Thyroid gland (tissue), 4 donors: Measurements from ENCODE around the gene FAM83F. TPM values are rescaled to one million over a fixed set of nuclear protein-coding genes. Genes with fewer than 3 reads are reported as not detected.
A peak's percentile ranks its signal among the peaks of the same experiment; 100 is the strongest.

Experiments
- DNase-seq, 2 donors: peaks; one replicate each; pipeline ENCODE4 v3.0.0-alpha.2; 2019
- H3K27ac ChIP-seq, 3 donors: fragments of 200-600 bp; sonication (generic); 1 replicate in 2 of 3; 2 replicates in 1 of 3; pipeline ENCODE4 v1.5.1; 2016 to 2019; ENCODE audit warnings: mild to moderate bottlenecking in 1 of 3, moderate library complexity in 1 of 3
- H3K27me3 ChIP-seq: fragments of 200-600 bp; sonication (generic); one replicate; pipeline ENCODE4 v1.5.1; 2019
- H3K36me3 ChIP-seq, 2 donors: fragments of 200-600 bp; sonication (generic); one replicate each; pipeline ENCODE4 v1.5.1; 2016 to 2019
- H3K4me1 ChIP-seq, 2 donors: fragments of 200-600 bp; sonication (generic); one replicate each; pipeline ENCODE4 v1.5.1; 2017 to 2019
- H3K4me3 ChIP-seq, 3 donors: fragments of 200-600 bp; sonication (generic); replicated peaks in 1 of 3; 1 replicate in 2 of 3; 2 replicates in 1 of 3; pipeline ENCODE4 v1.5.1; 2016; ENCODE audit warnings: mild to moderate bottlenecking in 1 of 3
- H3K9me3 ChIP-seq: fragments of 200-600 bp; sonication (generic); one replicate; pipeline ENCODE4 v1.5.1; 2017
- POLR2A ChIP-seq, 2 donors: fragments of 450-650 bp; IDR thresholded peaks; one replicate each; pipeline ENCODE4 v1.6.1; 2017; ENCODE audit warnings: antibody characterized with exemption in 2 of 2, mild to moderate bottlenecking in 2 of 2, moderate library complexity in 1 of 2
- WGBS, 2 donors: methylation state at CpG; one replicate each; pipeline ENCODE4 v1.1.5; 2017; 5-methylcytosine and 5-hydroxymethylcytosine counted together
- intact Hi-C: fragments of 100-400 bp; cut with DNase I; formaldehyde crosslinking; loops from one replicate; pipeline ENCODE4 v1.15.1; 2023
- total RNA-seq, 4 donors: library from RNA; depleted of rRNA; stranded (reverse); fragments of >200 nt; gene quantifications; one replicate each; pipeline ENCODE4 v1.2.3, GENCODE V29; 2016
- TF ChIP-seq, protein P1 (sequence below), 6 experiments: fragments of 200-600 bp in 3 of 6; fragments of 450-650 bp in 3 of 6; sonication (generic) in 3 of 6; IDR thresholded peaks; one replicate each; pipeline ENCODE4 v1.5.1; 2016 to 2019; ENCODE audit warnings: antibody characterized with exemption in 6 of 6, mild to moderate bottlenecking in 2 of 6, inconsistent platforms in 1 of 6, moderate library complexity in 1 of 6

Gene FAM83F
- total RNA-seq, 4 donors from 2014 or later, result 19.2 to 35.6 (median 26.1) TPM

- peaks cover 4 to 10% of the 10 kb centered on the region in 2 donors for H3K4me1 ChIP-seq
- WGBS, 2 donors, result 31 to 40% methylated on average over 3 to 5 of the region's 5 CpGs
- no peak for TF ChIP-seq POLR2A (IDR thresholded peaks at IDR 0.05)
- TF ChIP-seq, protein P1, sequence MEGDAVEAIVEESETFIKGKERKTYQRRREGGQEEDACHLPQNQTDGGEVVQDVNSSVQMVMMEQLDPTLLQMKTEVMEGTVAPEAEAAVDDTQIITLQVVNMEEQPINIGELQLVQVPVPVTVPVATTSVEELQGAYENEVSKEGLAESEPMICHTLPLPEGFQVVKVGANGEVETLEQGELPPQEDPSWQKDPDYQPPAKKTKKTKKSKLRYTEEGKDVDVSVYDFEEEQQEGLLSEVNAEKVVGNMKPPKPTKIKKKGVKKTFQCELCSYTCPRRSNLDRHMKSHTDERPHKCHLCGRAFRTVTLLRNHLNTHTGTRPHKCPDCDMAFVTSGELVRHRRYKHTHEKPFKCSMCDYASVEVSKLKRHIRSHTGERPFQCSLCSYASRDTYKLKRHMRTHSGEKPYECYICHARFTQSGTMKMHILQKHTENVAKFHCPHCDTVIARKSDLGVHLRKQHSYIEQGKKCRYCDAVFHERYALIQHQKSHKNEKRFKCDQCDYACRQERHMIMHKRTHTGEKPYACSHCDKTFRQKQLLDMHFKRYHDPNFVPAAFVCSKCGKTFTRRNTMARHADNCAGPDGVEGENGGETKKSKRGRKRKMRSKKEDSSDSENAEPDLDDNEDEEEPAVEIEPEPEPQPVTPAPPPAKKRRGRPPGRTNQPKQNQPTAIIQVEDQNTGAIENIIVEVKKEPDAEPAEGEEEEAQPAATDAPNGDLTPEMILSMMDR (IDR thresholded peaks at IDR 0.05), result no peak
- intact Hi-C loops, result no loop called here
- no peaks in the 10 kb centered on the region for H3K27me3 ChIP-seq
- peak; percentile 53 to 57 for DNase-seq
- H3K4me3 ChIP-seq, result no peak overlapping the region
- no peak overlapping the region for H3K27ac ChIP-seq
- no peaks in the 10 kb centered on the region for H3K9me3 ChIP-seq
- no peaks in the 10 kb centered on the region for H3K36me3 ChIP-seq
Measured at GRCh38 chr22:39973656-39974055, 21.1 kb upstream of the FAM83F start.

DNA sequence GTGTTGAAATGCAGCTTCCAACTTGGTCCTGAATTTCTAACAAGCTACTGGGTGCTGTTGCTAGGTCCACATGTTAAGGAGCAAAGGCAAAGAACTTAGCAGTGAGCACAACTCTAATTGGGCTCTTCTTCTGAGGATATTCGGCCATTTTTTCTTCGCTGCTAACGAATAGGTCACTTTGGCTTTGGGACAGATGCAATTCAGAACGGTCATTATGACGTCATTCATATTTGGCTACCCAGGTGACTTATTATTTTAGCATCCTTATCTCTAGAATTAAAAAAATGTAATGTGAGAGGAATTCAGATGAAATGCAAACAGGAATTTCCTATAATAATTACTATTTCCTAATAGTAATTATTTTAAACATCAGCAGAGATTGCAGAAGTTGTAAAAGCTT is 20.7 kb upstream of the FAM83F start:
- Histone ChIP-seq H3K27ac (no peak overlapping the region), H3K9me3 (no peaks in the 10 kb centered on the region), H3K4me1 (peaks cover 4 to 10% of the 10 kb centered on the region in 2 donors), H3K36me3 (no peaks in the 10 kb centered on the region), H3K4me3 (no peak overlapping the region), H3K27me3 (no peaks in the 10 kb centered on the region)
- DNase-seq, result no peak
- no peak for TF ChIP-seq POLR2A (IDR thresholded peaks at IDR 0.05)
- TF ChIP-seq, protein P1 (IDR thresholded peaks at IDR 0.05), result no peak
- intact Hi-C loops, result no loop called here
- WGBS, 2 donors, result 76 to 88% methylated on average over 5 of the region's 5 CpGs

- intact Hi-C loops, result no loop called here
- Histone ChIP-seq H3K36me3 (no peaks in the 10 kb centered on the region), H3K27ac (no peak overlapping the region), H3K9me3 (no peaks in the 10 kb centered on the region), H3K4me3 (no peak overlapping the region), H3K4me1 (no peaks in the 10 kb centered on the region), H3K27me3 (no peaks in the 10 kb centered on the region)
- DNase-seq, result no peak
- no peak for TF ChIP-seq POLR2A (IDR thresholded peaks at IDR 0.05)
- TF ChIP-seq, protein P1 (IDR thresholded peaks at IDR 0.05), result no peak
- WGBS, 2 donors, result 67 to 74% methylated on average over 6 of the region's 6 CpGs
Measured at GRCh38 chr22:39979048-39979447, 15.7 kb upstream of the FAM83F start.

DNA sequence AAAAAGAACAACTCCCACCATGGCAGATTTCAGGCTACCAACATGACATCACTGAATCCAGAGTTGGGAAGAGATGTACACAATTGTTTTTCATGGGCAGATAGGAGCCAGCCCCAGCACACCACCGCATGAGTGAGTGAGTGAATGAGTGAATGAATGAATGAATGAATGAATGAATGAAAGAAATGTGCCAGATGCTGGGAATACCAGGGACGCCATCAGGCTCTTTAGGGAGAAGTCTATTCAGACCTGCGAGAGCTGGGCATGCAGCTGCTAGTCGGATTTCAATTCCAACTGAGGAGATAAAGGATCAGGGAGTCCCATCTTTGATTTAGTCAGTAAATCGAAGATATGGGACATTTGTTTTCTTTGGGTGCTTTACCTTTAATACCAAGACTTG is 15.3 kb upstream of the FAM83F start:
- Histone ChIP-seq H3K27me3 (no peaks in the 10 kb centered on the region), H3K27ac (no peak overlapping the region)

DNA sequence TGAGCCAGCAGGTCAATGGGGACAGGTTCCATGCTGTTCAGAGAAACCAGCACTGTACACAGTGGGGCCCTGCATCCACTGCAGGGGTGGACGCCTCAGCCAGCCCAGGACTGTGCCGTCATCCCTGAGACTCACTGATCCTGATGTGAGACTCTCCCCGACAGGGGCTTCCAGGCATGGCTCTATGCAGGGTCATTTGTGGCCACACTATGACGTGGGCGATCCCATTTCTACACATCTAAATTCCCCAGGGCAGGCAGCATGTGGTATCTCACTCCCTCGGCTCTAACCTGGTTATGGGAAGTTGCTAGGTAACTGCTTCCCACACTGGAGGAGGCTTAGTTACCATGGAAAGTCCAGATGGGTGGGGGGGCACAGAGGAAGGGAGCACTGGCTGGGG is 14.2 kb upstream of the FAM83F start:
- intact Hi-C loops, result no loop called here
- TF ChIP-seq POLR2A (IDR thresholded peaks at IDR 0.05), result no peak
- TF ChIP-seq, protein P1 (IDR thresholded peaks at IDR 0.05), result no peak
- Histone ChIP-seq H3K4me3 (no peak overlapping the region), H3K36me3 (no peaks in the 10 kb centered on the region), H3K27me3 (no peaks in the 10 kb centered on the region), H3K4me1 (peaks cover 6 to 9% of the 10 kb centered on the region in 2 donors), H3K27ac (no peak overlapping the region), H3K9me3 (no peaks in the 10 kb centered on the region)
- 80 to 81% methylated on average over 4 to 6 of the region's 6 CpGs for WGBS, 2 donors
- DNase-seq, result no peak

More for the DNA sequence above, 15.3 kb upstream of the FAM83F start:
- Histone ChIP-seq H3K36me3 (no peaks in the 10 kb centered on the region), H3K4me3 (no peak overlapping the region), H3K4me1 (no peaks in the 10 kb centered on the region), H3K9me3 (no peaks in the 10 kb centered on the region)
- WGBS, 2 donors, result 84 to 90% methylated on average over 5 of the region's 5 CpGs
- DNase-seq, result no peak
- TF ChIP-seq, protein P1 (IDR thresholded peaks at IDR 0.05), result no peak
- TF ChIP-seq POLR2A (IDR thresholded peaks at IDR 0.05), result no peak
- intact Hi-C loops, result no loop called here
